ENCODE results near the gene NPAS3.

DNA sequence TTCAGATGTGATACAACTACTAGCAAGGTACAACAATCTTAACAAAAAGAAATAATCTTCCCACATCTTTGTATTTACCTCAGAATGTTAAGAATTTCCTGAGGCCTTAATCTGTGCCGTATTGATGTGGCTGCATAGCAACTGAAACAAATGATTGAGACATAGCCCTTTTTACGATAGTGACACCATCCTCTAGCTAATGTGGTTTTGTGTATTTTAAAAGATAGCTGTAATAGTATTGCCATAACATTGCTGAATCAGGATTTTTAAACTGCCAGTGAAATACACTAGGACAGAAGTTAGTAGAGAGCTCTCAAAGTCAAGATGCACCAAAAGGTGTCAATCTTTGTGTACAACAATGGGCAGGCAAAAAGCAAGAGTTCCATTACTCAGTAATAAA is 11.9 kb downstream of the NPAS3 start:
- TF ChIP-seq CTCF (IDR thresholded peaks at IDR 0.05; ENCODE audit: low read depth, low read length, missing input control) (no peak), SP1 (IDR thresholded peaks at IDR 0.05) (no peak), REST (IDR thresholded peaks at IDR 0.05) (no peak)

Data from liver (tissue), 3 donors.